ENCODE data around the gene CCNF.
A peak's percentile ranks its signal among the peaks of the same experiment; 100 is the strongest.
"Not testable (repeated sequence)": the region's sequence is repeated elsewhere in the genome, so short reads cannot be mapped to it uniquely, and the experiment has no call there.

Gene CCNF

GRCh38 chr16:2429034-2429770, at the start of gene CCNF:
TSS of gene CCNF (plus strand) at chr16:2429447. CDS start at chr16:2429482, 35 bp downstream.
- DNase-seq = peak; percentile 99

- no peak for DNase-seq
Observed at GRCh38 chr16:2383501-2383900, 45.7 kb upstream of the CCNF start.

- DNase-seq = no peak
Observed at GRCh38 chr16:2384426-2384825, 44.8 kb upstream of the CCNF start.

- DNase-seq = no peak
Observed at GRCh38 chr16:2385190-2385836, 43.9 kb upstream of the CCNF start.

GRCh38 chr16:2385982-2386381, 43.3 kb upstream of the CCNF start:
- DNase-seq = not testable (repeated sequence)

GRCh38 chr16:2386990-2387389, 42.3 kb upstream of the CCNF start:
- DNase-seq = no peak

- DNase-seq = no peak
Observed at GRCh38 chr16:2388139-2388874, 40.9 kb upstream of the CCNF start.

- DNase-seq = no peak
Observed at GRCh38 chr16:2388875-2389433, 40.3 kb upstream of the CCNF start.

- no peak for DNase-seq
Observed at GRCh38 chr16:2392025-2392424, 37.2 kb upstream of the CCNF start.

GRCh38 chr16:2398520-2398919, 30.7 kb upstream of the CCNF start:
- no peak for DNase-seq

- DNase-seq = no peak
Observed at GRCh38 chr16:2404099-2404498, 25.1 kb upstream of the CCNF start.

- DNase-seq = no peak
Observed at GRCh38 chr16:2415085-2415484, 14.2 kb upstream of the CCNF start.

GRCh38 chr16:2420035-2420434, 9.2 kb upstream of the CCNF start:
- DNase-seq = no peak

- DNase-seq = peak; percentile 60
Observed at GRCh38 chr16:2422123-2422867, 7.0 kb upstream of the CCNF start.

- peak; percentile 44 for DNase-seq
Observed at GRCh38 chr16:2424061-2425007, 4.9 kb upstream of the CCNF start.

GRCh38 chr16:2425008-2425518, 4.2 kb upstream of the CCNF start:
- DNase-seq = no peak

GRCh38 chr16:2425825-2426430, 3.3 kb upstream of the CCNF start:
- DNase-seq = no peak

GRCh38 chr16:2426941-2427361, 2.3 kb upstream of the CCNF start:
- no peak for DNase-seq

- no peak for DNase-seq
Observed at GRCh38 chr16:2427526-2427925, 1.7 kb upstream of the CCNF start.

- peak; percentile 69 for DNase-seq
Observed at GRCh38 chr16:2428051-2428783, 1.0 kb upstream of the CCNF start.

- no peak for DNase-seq
Observed at GRCh38 chr16:2428784-2429033, 538 bp upstream of the CCNF start.

Data from activated effector memory CD4-positive, alpha-beta T cell treated with anti-CD3 and anti-CD28 coated beads, Interleukin-2, amount 50 U/mL, for 16 hours (primary cell).